Adrenal gland (tissue), 5 donors: Measurements from ENCODE around the gene MAGI1.

Experiments used
- CTCF ChIP-seq, 6 experiments: fragments of 450-650 bp in 4 of 6; fragments of 200-600 bp in 2 of 6; sonication (generic) in 1 of 6; IDR thresholded peaks; 1 replicate in 5 of 6; 2 replicates in 1 of 6; pipeline versions ENCODE4 v1.5.1 to v1.8.0; 2016 to 2021; ENCODE audit warnings: antibody characterized with exemption in 6 of 6, mild to moderate bottlenecking in 2 of 6, moderate library complexity in 1 of 6
- POLR2A ChIP-seq, 2 donors: fragments of 450-650 bp; IDR thresholded peaks; one replicate each; pipeline ENCODE4 v1.6.1; 2017; ENCODE audit warnings: antibody characterized with exemption in 2 of 2, mild to moderate bottlenecking in 2 of 2, moderate library complexity in 1 of 2
- donor health status: DM: no; HTN: no; CAD: no.

GRCh38 chr3:65558826-65559225, 479.9 kb downstream of the MAGI1 start:
- TF ChIP-seq CTCF (IDR thresholded peaks at IDR 0.05) (no peak), POLR2A (IDR thresholded peaks at IDR 0.05) (no peak)
